HFF-Myc (cell line): ENCODE measurements around the gene TARS1.
"Not testable (repeated sequence)": the region's sequence is repeated elsewhere in the genome, so short reads cannot be mapped to it uniquely, and the experiment has no call there.

ENCODE experiments used
- DNase-seq: peaks from one replicate; pipeline ENCODE4 v3.0.0-alpha.2; 2011; ENCODE audit warnings: low read depth; ENCODE audit errors: extremely low read depth
- H3K4me3 ChIP-seq: replicated peaks from 2 replicates; pipeline ENCODE4 v1.5.1; 2011; ENCODE audit warnings: low read depth, mild to moderate bottlenecking, control low read depth, low read length
- TF ChIP-seq, protein P1 (sequence below): IDR thresholded peaks from 2 replicates; pipeline ENCODE4 v1.5.1; 2012; ENCODE audit warnings: mild to moderate bottlenecking, low read depth, low read length, control low read depth; ENCODE audit errors: missing control alignments

TARS1 gene

DNA sequence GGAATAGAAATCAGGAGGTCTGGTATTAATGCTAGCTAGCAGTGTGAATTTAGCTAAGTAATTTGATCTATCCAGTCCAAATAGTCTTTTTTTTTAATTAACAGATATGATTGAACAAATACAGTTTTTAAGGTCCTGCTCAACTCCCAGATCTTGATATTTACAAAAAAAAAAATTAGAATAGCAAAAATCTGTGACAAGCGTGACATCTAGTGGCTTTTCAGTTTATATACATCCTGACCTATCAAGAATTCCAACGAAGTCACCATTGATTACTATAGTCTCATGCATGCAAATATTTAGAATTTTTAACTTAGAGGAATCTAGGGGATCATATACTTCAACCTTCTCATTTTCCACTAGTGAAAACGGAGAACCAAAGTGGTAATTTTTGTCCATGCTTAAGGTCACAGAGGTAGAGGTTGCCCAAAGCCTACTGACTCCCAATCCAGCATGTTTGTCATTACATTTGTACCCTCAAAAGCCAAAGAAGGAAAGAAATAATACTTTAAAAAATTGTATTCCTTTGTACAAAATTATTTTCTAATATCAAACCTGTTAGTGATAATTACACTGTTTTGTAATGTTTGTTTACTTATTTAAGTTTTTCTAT lies 17.6 kb upstream of the TARS1 start:
- DNase-seq = no peak
- TF ChIP-seq, protein P1, sequence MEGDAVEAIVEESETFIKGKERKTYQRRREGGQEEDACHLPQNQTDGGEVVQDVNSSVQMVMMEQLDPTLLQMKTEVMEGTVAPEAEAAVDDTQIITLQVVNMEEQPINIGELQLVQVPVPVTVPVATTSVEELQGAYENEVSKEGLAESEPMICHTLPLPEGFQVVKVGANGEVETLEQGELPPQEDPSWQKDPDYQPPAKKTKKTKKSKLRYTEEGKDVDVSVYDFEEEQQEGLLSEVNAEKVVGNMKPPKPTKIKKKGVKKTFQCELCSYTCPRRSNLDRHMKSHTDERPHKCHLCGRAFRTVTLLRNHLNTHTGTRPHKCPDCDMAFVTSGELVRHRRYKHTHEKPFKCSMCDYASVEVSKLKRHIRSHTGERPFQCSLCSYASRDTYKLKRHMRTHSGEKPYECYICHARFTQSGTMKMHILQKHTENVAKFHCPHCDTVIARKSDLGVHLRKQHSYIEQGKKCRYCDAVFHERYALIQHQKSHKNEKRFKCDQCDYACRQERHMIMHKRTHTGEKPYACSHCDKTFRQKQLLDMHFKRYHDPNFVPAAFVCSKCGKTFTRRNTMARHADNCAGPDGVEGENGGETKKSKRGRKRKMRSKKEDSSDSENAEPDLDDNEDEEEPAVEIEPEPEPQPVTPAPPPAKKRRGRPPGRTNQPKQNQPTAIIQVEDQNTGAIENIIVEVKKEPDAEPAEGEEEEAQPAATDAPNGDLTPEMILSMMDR = peak; percentile 9
- no peak overlapping the region for H3K4me3 ChIP-seq

DNA sequence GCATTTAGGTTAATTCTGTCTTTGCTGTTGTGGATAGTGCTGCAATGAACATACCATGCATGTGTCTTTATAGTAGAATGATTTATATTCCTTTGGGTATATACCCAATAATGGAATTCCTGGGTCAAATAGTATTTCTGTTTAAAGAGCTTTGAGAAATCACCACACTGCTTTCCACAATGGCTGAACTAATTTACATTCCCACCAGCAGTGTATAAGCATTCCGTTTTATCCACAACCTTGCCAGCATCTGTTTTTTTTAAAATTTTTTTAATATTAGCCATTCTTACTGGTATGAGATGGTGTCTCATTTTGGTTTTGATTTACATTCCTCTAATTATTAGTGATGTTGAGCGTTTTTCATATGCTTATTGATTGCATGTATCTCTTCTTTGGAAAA lies 15.5 kb upstream of the TARS1 start:
- TF ChIP-seq, protein P1 = no peak
- no peak for DNase-seq
- H3K4me3 ChIP-seq = no peak overlapping the region

DNA sequence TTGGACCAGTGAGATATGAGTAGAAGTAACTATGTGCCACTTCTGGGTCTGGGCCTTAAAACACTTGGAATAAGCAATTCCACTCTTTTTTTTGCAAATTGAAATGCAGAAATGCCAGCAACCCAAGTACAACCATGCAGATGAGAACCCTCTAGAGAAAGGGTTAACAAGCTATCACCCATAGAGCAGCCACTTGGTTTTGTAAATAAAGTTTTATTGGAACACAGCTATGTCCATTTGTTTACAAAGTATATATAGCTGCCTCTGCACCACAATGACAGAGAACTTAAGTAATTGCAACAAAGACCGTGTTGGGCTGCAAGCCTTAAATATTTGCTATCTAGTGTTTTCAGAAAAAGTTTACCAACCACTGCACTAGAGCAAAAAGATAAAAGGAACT lies 9.8 kb upstream of the TARS1 start:
- DNase-seq = no peak
- TF ChIP-seq, protein P1 = no peak
- no peak overlapping the region for H3K4me3 ChIP-seq

DNA sequence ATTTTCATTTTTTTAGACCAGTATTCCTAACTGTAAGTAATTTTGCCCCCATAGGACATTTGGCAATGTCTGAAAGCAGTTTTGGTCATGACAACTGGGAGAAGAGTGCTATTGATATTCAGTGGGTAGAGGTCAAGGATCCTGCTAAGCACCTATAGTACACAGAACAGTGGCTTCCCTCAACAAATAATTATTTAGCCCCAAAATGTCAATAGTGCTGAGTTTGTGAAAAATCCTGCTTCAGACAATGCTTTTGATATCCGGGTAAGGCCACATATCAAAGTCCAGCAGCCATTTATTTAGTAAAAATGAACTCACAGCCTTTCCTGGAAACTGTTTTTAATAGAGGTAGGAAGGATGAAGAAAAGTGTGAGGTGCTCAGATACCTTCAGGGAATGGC lies 8.1 kb upstream of the TARS1 start:
- DNase-seq = no peak
- TF ChIP-seq, protein P1 = no peak
- H3K4me3 ChIP-seq = no peak overlapping the region

DNA sequence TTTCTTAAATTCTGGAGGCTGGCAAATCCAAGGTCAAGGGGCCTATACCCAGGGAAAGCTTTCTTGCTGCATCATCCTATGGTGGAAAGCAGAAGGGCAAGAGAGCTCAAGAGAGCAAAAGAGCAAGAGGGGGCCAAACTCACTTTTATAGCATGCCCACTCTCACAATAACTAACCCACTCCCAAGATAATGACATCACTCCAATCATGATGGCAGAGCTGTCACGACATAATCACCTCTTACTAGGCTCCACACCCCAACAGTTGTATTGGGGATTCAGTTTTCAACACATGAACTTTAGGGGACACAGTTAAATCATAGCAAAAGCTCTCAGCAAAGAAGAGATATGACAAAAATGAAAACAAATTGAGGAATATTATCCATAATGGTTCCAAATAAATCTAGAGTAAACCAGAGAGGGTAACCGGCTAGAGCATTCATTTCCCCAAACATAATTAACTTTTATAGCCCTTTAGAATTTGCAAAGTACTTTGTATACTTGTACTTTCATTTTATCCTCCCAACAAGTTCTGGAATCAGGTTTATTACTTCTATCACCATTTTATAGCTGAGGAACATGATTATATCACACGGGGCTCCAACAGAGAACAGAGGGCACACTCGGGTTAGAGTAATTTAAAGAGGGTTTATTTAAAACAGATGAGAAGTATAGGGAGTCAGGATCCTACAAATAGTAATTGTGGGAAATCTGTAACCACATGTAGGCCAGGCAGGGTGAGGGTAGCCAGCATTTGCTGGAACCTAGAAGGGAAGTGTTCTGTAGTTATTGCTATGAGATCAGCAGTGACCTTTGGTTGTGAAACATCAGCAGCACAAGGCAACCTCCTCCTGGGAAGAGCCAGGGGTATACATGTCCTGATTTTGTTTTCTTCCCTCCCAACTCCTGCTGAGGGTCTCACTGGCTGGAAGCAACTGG lies 7.2 kb upstream of the TARS1 start:
- no peak for DNase-seq
- no peak overlapping the region for H3K4me3 ChIP-seq
- TF ChIP-seq, protein P1 = no peak

DNA sequence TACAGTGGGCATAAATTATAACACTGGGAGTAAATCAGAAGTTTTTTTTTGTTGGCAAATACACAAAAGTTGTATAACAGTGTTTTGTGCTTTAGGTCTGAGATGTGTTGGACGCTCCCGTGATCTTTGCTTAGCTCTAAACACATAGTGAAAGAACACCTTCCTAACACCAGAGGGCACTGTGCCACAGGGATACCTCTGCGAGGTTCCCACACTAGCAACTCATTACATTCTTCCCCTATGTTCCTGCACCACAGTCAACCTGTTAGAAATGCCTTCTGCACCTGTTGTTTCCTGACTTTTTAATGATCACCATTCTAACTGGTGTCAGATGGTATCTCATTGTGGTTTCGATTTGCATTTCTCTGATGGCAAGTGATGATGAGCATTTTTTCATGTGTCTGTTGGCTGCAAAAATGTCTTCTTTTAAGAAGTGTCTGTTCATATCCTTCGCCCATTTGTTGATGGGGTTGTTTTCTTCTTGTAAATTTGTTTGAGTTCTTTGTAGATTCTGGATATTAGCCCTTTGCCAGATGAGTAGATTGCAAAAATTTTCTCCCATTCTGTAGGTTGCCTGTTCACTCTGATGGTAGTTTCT lies 4.8 kb upstream of the TARS1 start:
- TF ChIP-seq, protein P1 = peak; percentile 78
- DNase-seq = peak; percentile 59
- H3K4me3 ChIP-seq = not testable (repeated sequence)
